Measurements from ENCODE around the gene NR4A1. TPM values are rescaled to one million over a fixed set of nuclear protein-coding genes. Genes with fewer than 3 reads are reported as not detected.

The NR4A1 gene
- total and polyA plus RNA-seq, 10 of the 15 experiments (the other 5 are each of a cell fraction or from before 2014, with no cell fraction given): 0.05 to 7.9 (median 2.2) TPM; not detected in 1

DNA sequence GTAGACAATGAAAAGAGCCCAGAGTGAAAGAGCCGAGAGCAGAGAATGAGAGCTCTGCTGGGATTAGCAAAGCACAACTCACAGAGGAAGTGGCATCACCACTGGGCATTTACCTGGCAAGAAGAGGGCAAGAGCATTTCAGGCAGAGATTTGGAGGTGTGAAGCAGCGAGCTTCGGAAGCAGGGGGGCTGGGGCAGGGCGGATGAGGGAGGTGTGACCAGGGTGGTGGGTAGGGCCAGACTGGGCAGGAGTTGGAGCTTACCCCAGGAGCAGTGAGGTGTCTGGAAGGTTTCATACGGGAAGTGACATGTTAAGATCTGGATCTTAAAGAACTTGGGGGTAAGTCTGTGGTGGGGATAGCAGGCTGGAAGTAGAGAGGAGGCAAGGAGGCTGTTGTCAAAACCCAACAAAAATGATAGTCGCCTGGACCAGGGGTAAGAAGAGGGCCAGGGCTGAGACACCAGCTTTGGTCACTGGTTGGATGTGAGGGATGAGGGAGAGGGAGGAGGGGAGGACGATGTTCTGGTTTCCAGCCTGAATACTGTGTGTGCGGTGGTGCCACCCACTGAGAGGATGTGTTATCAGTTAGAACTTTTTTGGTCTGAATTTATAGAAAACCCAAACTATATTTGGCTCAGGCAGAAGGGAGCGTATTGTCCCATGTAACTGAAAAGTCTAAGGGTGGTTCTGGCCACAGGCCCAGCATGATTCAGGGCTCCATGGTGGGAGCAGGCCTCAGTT lies 33.4 kb downstream of the NR4A1 start:
- no peak for TF ChIP-seq IRF4 (IDR thresholded peaks at IDR 0.05; ENCODE audit: low read depth, low read length)
- no peak for TF ChIP-seq BACH1 (IDR thresholded peaks at IDR 0.05; ENCODE audit: borderline replicate concordance)
- TF ChIP-seq, protein P1, sequence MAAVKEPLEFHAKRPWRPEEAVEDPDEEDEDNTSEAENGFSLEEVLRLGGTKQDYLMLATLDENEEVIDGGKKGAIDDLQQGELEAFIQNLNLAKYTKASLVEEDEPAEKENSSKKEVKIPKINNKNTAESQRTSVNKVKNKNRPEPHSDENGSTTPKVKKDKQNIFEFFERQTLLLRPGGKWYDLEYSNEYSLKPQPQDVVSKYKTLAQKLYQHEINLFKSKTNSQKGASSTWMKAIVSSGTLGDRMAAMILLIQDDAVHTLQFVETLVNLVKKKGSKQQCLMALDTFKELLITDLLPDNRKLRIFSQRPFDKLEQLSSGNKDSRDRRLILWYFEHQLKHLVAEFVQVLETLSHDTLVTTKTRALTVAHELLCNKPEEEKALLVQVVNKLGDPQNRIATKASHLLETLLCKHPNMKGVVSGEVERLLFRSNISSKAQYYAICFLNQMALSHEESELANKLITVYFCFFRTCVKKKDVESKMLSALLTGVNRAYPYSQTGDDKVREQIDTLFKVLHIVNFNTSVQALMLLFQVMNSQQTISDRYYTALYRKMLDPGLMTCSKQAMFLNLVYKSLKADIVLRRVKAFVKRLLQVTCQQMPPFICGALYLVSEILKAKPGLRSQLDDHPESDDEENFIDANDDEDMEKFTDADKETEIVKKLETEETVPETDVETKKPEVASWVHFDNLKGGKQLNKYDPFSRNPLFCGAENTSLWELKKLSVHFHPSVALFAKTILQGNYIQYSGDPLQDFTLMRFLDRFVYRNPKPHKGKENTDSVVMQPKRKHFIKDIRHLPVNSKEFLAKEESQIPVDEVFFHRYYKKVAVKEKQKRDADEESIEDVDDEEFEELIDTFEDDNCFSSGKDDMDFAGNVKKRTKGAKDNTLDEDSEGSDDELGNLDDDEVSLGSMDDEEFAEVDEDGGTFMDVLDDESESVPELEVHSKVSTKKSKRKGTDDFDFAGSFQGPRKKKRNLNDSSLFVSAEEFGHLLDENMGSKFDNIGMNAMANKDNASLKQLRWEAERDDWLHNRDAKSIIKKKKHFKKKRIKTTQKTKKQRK (IDR thresholded peaks at IDR 0.05; ENCODE audit: low read depth, low read length): no peak
- TF ChIP-seq ZNF687 (IDR thresholded peaks at IDR 0.05): no peak
- no peak for TF ChIP-seq NFIC (IDR thresholded peaks at IDR 0.05; ENCODE audit: low read depth, low read length)
- no peak for TF ChIP-seq YY1 (IDR thresholded peaks at IDR 0.05; ENCODE audit: low read depth, low read length)
- no peak for TF ChIP-seq ZZZ3 (IDR thresholded peaks at IDR 0.05; ENCODE audit: control insufficient read depth, insufficient read length, low read depth)
- TF ChIP-seq ZBED1 (IDR thresholded peaks at IDR 0.05; ENCODE audit: borderline replicate concordance): no peak
- TF ChIP-seq WRNIP1 (IDR thresholded peaks at IDR 0.05; ENCODE audit: borderline replicate concordance, low read depth, low read length): no peak
- TF ChIP-seq HDAC6 (IDR thresholded peaks at IDR 0.05; ENCODE audit: unreplicated experiment): no peak
- no peak for TF ChIP-seq CBX3 (IDR thresholded peaks at IDR 0.05; ENCODE audit: borderline replicate concordance, low read depth)
- no peak for TF ChIP-seq RCOR1 (conservative IDR thresholded peaks at IDR 0.05; ENCODE audit: low read depth, low read length)
- TF ChIP-seq HSF1 (IDR thresholded peaks at IDR 0.05; ENCODE audit: low read depth, low read length): no peak
- Histone ChIP-seq H3K9ac (ENCODE audit: control insufficient read depth, insufficient read depth, low read length) (no peak overlapping the region), H3K4me3 (no peak overlapping the region), H2AFZ (ENCODE audit: control insufficient read depth, low read depth, low read length) (no peak overlapping the region), H3K27ac (ENCODE audit: control insufficient read depth, insufficient read depth) (no peak overlapping the region), H3K27me3 (replicated peaks in 1 of 2; ENCODE audit: control insufficient read depth in 2 of 2, insufficient read depth in 2 of 2, low read length in 1 of 2) (no peaks in the 10 kb centered on the region; a peak in 1 of 4 replicates), H3K4me2 (ENCODE audit: control insufficient read depth, insufficient read depth) (no peak overlapping the region), H3K79me2 (ENCODE audit: control insufficient read depth, insufficient read depth, low read length) (no peaks in the 10 kb centered on the region), H3K4me1 (ENCODE audit: control insufficient read depth, insufficient read depth, low read length) (peaks cover 22% of the 10 kb centered on the region), H3K36me3 (ENCODE audit: control insufficient read depth in 2 of 2, insufficient read depth in 2 of 2, low read length in 1 of 2) (peaks cover 0 to 2% of the 10 kb centered on the region in 2 experiments; a peak in 2 of 4 replicates), H3K9me3 (replicated peaks; ENCODE audit: control insufficient read depth, insufficient read depth, low read length) (no peaks in the 10 kb centered on the region), H4K20me1 (ENCODE audit: control insufficient read depth, insufficient read depth) (no peaks in the 10 kb centered on the region)
- ATAC-seq (no peak), DNase-seq (ENCODE audit: low read depth, low spot score) (no peak), FAIRE-seq (no peak)
- BruUV-seq (replicated peaks): no TSS peak
- ChIA-PET RAD21 (ENCODE audit: unreplicated experiment) (interaction anchor here (0.9 to 5.8 kb wide), 6 partner anchors 10 to 62 kb away, joined by 3 to 88 read pairs (median 3); partner anchors contain the start of gene ATG101), SMC1A (ENCODE audit: uncharacterized antibody, unreplicated experiment) (interaction anchor here (0.6 to 12.5 kb wide), 5 partner anchors 9 to 739 kb away, joined by 3 to 322 read pairs (median 5); no protein-coding TSS in a partner anchor), CTCF (interaction anchor here (0.6 to 13.1 kb wide), 12 partner anchors 9 to 107 kb away, joined by 3 to 622 read pairs (median 6); partner anchors contain the start of gene ATG101), POLR2A (interaction anchor here (1.2 kb wide), 1 partner anchor 52 kb away, joined by 4 read pairs; no protein-coding TSS in a partner anchor)
- intact Hi-C loops (cut with micrococcal nuclease; ENCODE audit: unreplicated experiment) (no loop called here), in situ Hi-C loops (cut with MboI) (loop anchor here (5.0 kb wide), 1 partner anchor 57 kb away; no protein-coding TSS in a partner anchor)
- 73% methylated on average over 9 of the region's 9 CpGs for WGBS (ENCODE audit: insufficient coverage, insufficient replicate concordance, low lambda C conversion rate, missing lambda C conversion rate)
